ENCODE results near the gene GDAP2.

GRCh38 chr1:117932576-117932975 lies 3.2 kb upstream of the GDAP2 start:
- TF ChIP-seq EZH2 (IDR thresholded peaks at IDR 0.05; ENCODE audit: borderline replicate concordance, low read length): no peak
- TF ChIP-seq, protein P1, sequence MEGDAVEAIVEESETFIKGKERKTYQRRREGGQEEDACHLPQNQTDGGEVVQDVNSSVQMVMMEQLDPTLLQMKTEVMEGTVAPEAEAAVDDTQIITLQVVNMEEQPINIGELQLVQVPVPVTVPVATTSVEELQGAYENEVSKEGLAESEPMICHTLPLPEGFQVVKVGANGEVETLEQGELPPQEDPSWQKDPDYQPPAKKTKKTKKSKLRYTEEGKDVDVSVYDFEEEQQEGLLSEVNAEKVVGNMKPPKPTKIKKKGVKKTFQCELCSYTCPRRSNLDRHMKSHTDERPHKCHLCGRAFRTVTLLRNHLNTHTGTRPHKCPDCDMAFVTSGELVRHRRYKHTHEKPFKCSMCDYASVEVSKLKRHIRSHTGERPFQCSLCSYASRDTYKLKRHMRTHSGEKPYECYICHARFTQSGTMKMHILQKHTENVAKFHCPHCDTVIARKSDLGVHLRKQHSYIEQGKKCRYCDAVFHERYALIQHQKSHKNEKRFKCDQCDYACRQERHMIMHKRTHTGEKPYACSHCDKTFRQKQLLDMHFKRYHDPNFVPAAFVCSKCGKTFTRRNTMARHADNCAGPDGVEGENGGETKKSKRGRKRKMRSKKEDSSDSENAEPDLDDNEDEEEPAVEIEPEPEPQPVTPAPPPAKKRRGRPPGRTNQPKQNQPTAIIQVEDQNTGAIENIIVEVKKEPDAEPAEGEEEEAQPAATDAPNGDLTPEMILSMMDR (IDR thresholded peaks at IDR 0.05; ENCODE audit: low read length): no peak
